Ishikawa (cell line): ENCODE results near the gene PLXNB1.

Experiments
- CREB1 ChIP-seq: IDR thresholded peaks from 2 replicates; pipeline ENCODE4 v1.6.1; 2012; ENCODE audit warnings: low read depth
- EP300 ChIP-seq: IDR thresholded peaks from 2 replicates; pipeline ENCODE4 v1.6.1; 2012; ENCODE audit warnings: borderline replicate concordance
- FOXM1 ChIP-seq: IDR thresholded peaks from 2 replicates; pipeline ENCODE4 v1.6.1; 2012; ENCODE audit warnings: low read depth, borderline replicate concordance
- MAX ChIP-seq: IDR thresholded peaks from 2 replicates; pipeline ENCODE4 v1.6.1; 2012
- REST ChIP-seq: IDR thresholded peaks from 2 replicates; pipeline ENCODE4 v1.6.1; 2012; ENCODE audit warnings: low read depth, mild to moderate bottlenecking
- TAF1 ChIP-seq: IDR thresholded peaks from 2 replicates; pipeline ENCODE4 v1.6.1; 2012; ENCODE audit warnings: low read depth, mild to moderate bottlenecking
- YY1 ChIP-seq: IDR thresholded peaks from 2 replicates; pipeline ENCODE4 v1.6.1; 2012; ENCODE audit warnings: low read depth
- ZBTB7A ChIP-seq: IDR thresholded peaks from 2 replicates; pipeline ENCODE4 v1.6.1; 2012; ENCODE audit warnings: low read depth

- TF ChIP-seq EP300, result no peak
- no peak for TF ChIP-seq YY1
- TF ChIP-seq REST, result no peak
- TF ChIP-seq TAF1, result no peak
- TF ChIP-seq MAX, result no peak
- no peak for TF ChIP-seq CREB1
- TF ChIP-seq FOXM1, result no peak
- no peak for TF ChIP-seq ZBTB7A
Observed at GRCh38 chr3:48477959-48478520, 48.2 kb upstream of the PLXNB1 start.
